HG03442 (cell line): ENCODE results near the gene PRRX2.
"Not testable (repeated sequence)": the region's sequence is repeated elsewhere in the genome, so short reads cannot be mapped to it uniquely, and the experiment has no call there.

Experiments used
- ATAC-seq: cut with Tn5 transposase; IDR thresholded peaks from one replicate; pipeline ENCODE4 v1.9.1; 2021; ENCODE audit warnings: mild to moderate bottlenecking, moderate library complexity; ENCODE audit not compliant: unreplicated experiment

Gene PRRX2

GRCh38 chr9:129636343-129636742 is 29.1 kb upstream of the PRRX2 start:
- ATAC-seq: not testable (repeated sequence)

DNA sequence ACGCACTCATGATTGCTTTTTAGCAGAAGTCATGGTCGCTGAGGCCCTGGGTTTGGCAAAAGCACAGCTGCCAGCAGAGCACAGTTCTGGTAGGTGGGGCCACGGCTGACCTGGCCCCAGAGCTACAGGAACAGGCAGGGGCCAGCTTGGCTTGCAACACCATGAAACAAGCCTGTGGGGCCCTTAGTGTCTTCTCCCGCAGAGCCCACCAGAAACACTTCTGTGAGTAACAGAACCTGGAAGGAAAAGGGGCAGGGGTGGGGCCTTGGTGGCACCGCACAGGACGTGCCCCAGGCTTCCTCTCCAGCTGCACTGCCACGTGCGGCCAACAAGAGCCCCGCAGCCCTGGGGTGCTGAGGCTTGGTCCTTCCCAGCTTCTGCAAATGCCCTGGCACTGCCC is 28.3 kb upstream of the PRRX2 start:
- no peak for ATAC-seq

DNA sequence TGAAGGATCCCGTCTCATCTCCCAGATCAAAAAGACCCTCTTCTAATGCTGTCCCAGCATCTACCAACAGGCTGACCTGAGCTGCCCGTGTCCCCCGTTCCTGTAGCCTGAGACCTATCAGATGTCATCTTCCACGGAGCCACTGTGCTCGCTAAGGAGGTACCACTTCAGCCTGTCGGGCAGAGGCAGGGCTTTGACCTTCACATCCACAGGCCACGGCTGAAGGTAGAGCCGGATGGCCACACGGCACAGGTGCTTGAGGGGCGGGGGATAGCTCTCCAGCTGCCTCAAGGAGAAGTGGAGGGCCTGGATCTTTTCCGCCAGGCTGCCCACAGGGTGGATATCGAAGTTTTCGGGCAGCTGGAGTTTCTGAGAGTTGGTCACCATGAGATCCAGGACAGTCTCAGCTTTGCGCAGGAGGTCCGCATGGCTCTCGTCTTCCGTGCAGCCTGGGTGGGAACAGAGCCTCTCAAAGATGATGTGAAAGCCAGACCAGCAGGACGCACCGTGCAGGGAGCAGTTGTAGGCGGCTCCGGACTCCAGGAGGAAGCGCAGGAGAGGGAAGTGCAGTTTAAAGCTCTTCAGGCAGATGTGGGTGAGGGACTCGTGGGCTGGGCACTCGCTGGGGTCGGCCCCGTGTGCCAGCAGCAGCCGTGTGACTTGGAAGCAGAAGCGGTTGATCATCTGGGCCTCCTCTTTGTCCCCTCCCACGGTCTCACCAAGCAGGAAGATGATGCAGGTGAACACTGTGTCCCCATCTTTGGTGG is 27.6 kb upstream of the PRRX2 start:
- ATAC-seq: no peak

DNA sequence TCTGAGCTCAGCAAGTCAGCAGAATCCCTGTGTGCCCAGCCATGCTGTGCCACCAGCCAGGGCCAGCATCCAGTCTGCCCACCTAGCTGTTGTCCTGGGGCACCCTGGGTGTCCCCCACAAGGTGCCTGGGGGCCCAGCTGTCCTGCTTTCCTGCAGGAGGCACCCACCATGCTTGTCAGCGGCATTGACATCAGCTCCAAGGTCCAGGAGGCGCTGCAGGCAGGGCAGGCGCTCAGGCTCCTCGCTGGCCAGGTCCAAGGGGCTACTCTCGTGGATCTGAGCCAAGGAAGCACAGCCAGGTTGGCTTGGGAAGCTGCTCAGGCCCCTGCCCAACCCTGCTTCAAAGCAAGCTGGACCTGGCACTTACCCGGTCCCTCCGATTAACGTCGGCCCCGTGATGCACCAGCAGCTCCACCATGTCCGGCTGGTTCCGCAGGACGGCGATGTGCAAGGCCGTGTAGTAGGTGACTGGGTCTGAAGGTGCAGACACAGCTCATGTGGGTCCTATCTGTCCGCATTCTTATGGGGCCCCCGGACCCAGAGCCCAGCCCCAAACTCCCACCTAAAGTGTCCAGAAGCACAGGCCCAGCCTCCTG is 26.3 kb upstream of the PRRX2 start:
- ATAC-seq: no peak

GRCh38 chr9:129639756-129640085 is 25.7 kb upstream of the PRRX2 start:
- ATAC-seq: no peak

DNA sequence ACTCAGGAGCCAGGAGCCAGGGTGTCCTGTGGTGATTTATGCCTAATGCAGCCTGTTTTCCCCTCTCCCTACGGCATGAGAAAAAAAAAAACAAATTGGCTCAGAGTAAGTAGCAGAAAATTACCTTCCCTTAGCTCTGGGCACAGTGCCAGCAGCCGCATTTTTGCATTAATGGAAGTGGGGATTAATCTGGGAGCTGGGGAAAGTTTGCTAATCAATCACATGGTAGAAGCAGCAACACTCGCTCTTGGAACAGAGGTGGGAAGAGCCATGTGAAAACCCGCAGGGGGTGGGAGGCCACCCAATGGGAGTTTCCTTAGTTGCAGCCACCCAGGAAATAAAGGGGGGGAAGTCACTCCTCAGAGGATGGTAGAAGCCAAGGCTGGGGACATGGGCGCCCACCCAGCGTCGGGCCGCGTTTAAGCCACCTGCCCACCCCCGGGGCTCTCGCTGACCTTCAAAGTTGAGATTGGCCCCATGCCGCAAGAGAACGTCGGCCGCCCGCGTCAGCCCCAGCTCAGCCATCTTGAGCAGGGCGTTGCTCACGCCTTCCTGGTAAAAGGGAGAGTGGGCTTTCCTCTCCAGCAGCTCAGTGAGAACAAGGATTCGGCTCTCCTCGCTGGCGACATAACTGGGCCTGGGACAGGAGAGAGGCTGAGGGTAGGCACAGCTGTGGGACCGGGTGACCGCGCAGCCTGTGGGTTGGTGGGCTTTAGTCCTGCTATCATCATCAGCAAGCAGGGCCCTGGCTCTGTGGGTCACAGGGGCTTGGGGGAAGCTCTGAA is 25.2 kb upstream of the PRRX2 start:
- ATAC-seq: no peak

- ATAC-seq: no peak
Measured at GRCh38 chr9:129640871-129641749, 24.3 kb upstream of the PRRX2 start.

DNA sequence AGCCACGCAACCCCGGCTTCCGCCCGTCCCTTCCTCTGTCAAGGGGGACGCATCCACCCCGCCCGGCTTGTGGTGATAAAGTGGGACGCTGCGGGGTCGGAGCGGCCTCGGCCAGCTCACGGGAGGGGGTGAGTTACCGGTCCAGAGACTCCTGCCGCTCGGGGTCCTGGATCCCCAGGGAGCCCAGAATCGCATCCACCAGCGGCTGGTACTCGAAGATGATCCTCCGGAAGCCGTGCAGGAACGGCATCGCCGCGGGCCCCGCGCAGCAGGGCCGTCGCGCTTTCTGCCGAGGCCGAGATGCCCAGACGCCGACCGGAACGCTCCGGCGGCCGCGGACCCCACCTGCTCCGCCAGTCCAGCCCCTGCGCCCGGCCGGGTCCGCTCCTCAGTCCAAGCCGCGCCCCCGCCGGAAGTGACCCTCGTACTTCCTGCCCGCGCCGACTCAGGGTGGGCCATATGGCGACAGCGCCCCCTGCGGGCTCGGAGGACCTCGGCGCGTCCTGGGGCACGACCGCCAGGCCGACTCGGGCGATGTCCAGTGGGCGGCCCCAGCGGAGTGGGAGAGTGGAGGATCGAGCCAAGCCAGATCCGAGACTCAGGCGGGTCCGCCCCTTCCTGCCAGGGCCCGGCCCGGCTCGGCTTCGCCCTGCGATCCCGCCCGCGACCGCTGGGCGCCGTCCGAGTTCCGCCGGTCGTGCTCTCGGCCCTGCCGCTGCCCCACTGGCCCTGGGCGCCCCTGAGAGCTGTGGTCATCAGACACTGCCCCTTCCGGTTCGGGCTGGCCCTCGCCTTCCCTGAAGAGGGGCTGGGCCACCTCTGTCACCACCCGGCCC is 23.5 kb upstream of the PRRX2 start, which contains the start of gene ASB6:
Gene ASB6 (minus strand): TSS at position 402 of the 836 bp plus-strand sequence. CDS start 152 bp downstream, at position 250.
- ATAC-seq: peak; percentile 89

- no peak for ATAC-seq
Measured at GRCh38 chr9:129643706-129644105, 21.7 kb upstream of the PRRX2 start.

DNA sequence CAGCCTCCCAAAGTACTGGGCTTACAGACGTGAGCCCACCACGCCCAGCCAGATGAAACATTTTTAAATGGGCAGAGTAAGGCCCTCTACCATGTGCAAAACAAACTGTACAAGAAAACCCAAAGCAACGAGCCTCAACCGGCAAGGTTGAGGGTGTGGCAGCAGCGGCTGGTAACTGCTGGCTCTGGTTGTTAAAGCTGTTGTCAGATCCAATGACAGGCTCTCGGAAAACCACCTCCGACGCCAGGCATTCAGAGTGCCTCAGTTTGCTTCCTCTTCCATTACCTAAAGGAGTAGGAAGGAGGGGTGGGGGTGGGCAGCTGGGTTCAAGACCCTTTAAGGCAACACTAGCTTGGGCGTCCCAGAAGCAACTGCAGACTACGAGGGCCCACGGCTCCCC is 21.1 kb upstream of the PRRX2 start:
- ATAC-seq: no peak

- no peak for ATAC-seq
Measured at GRCh38 chr9:129644902-129645301, 20.5 kb upstream of the PRRX2 start.

GRCh38 chr9:129646252-129646651 is 19.2 kb upstream of the PRRX2 start:
- ATAC-seq: no peak

DNA sequence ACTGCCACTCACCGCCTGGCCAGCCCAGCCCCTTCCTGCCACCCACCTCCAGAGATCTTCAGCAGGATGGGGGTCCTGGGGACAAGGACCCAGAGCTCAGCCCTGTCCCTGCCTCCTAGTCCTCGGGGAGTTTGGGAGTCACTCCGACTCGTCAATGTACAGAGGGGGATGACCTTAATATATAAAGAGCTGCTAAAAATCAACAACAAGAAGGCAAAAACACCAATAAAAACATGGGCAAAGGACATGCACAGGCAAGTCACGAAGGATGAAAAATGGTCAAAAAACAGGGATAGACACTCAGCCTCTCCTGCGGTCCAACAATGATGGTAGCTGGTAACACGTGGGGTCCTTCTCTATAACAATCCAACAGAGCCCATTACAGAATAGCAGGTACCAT is 18.8 kb upstream of the PRRX2 start:
- no peak for ATAC-seq

GRCh38 chr9:129647635-129648034 is 17.8 kb upstream of the PRRX2 start:
- no peak for ATAC-seq

DNA sequence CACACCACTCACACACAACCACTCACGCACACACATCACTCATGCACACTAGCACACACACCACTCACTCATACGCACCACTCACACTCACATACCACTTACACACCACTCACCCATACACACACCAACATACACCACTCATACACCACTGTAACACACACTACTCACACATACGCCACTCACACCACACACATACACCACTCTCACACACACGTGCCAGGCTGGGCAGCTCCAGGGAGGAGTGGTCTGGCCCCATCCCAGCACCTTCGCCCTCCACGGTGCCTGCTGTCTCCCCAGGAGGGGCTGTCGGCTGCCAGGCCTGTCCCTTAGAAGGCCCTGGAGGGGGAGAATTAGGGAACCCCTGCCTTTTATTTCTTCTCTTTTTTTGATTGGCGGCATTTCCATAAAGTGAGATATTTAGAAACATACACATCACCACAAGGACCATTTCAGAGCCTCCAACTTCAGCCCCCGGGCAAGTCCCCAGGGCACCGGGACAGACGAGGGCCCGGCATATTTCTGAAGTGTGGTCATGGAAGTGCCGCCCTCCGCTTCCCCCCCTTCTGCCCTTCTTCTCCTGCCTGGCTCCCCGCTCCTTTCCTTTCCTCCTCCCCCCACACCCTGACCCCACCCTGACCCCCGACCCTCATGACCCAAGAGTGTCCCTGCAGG is 17.2 kb upstream of the PRRX2 start:
- ATAC-seq: no peak

- no peak for ATAC-seq
Measured at GRCh38 chr9:129648764-129649115, 16.7 kb upstream of the PRRX2 start.

DNA sequence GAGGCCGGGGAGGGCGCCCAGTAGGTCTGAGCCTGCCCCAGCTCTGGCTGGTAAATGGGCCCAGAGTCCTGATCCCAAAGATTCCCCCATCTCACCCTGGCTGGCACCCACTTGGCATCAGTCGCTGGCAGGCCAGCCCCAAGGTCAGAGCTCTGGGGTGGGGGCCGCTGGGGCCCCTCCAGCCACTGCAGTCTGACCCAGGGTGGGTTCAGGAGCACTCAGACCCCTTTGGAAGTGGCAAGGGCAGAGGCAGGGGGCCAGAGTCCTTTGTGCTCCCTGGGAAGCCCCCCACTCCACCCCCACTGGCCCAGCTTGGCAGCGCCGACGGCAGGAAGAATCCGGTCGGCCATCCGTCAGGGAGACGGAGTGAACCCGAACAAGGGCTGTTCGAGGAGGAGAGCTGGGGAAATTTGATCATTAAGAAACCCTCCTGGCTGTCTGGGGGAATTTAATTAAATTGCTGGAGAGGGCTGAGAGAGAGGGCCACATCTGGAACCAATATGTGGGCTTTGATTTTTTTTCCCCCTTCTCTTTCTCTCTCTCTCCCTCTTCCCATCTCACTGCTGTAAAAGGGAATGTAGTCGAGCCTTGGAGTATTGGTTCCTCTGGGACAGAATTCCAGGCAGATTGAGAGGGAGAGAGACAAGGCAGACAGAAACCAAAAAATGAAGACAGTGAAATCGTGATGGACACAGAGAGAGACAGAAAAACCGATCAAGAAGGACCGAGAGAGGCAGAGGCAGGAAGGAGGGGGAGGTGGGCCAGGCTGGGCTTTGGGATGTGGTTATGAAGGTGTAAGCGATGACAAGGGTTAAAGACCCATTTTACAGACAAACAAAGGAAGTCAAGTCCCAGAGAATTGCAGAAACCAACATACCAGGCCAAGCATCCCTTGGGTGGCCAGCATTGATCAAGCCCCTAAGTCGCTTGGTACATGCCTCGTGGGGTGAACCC is 15.4 kb upstream of the PRRX2 start:
- ATAC-seq: no peak

- no peak for ATAC-seq
Measured at GRCh38 chr9:129650680-129651235, 14.7 kb upstream of the PRRX2 start.
